ENCODE data around the gene CMC1. TPM values are rescaled to one million over a fixed set of nuclear protein-coding genes. Genes with fewer than 3 reads are reported as not detected.
A peak's percentile ranks its signal among the peaks of the same experiment; 100 is the strongest.

CMC1 gene
- total and polyA plus RNA-seq, 7 donors, result 14.4 to 73.4 (median 23.2) TPM

DNA sequence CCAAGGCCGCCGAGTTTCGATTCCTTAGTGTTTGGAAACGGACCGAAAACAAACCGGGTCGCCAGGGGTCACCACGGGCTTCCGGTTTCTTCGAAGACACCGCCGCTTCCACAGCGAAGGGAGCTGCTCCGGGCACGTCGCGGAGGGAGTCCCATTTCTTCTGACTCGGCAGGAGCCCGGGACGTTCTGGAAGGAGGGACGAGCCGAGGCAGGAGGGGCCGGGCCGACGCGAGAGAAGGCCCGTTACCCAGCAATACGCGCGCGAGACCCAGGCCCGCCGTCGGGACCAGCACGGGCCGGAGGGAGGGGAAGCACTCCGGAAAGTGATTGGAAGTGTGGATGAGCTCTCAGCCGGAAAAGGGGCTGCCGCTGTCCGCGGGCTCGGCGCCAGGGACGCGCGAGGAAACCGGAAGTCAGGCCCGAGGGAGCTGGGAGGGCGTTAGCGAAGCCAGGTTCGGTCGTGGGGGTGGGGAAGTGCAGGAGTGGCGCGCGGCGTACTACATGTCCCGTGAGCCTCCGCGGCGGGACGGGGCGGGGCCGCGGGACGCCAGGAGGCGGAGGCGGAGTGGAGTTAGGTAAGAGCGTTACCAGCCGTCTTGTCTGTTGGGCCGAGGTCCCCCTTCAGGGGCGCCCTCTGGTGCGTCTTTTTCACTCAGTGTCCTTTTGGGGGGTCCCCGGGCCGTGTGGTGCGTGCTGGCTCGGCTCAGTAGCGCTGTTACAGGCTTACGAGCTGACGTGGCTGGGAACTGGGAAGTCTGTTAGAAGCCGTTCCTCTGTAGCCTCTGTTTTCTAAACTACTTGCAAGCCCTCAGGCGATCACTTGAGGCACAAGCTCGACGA, 107.4 kb downstream of the CMC1 start, which contains the start of the genes AZI2 and ZCWPW2:
AZI2 (minus strand) TSS at position 196 of the 840 bp plus-strand sequence. CDS start 8,207 bp downstream, outside the sequence.
ZCWPW2 (plus strand) TSS at position 93 of the 840 bp plus-strand sequence. CDS start 64,348 bp downstream, outside the sequence.
- ATAC-seq, result peak; percentile 96 to 97 (median 97)
- DNase-seq, result peak; percentile 97 to 98
- WGBS, 3 donors, result 0 to 1% (median 1%) methylated on average over 73 to 83 of the region's 83 CpGs
- Histone ChIP-seq H3K4me1 (peaks cover 42% of the 10 kb centered on the region), H3K27me3 (ENCODE audit: insufficient read depth in 3 of 3, low read length in 2 of 3) (no peaks in the 10 kb centered on the region), H3K36me3 (ENCODE audit: insufficient read depth in 1 of 2, low read depth in 1 of 2) (peaks cover 0 to 4% of the 10 kb centered on the region in 2 donors), H3K4me3 (peak within 1 kb of the TSS; percentile 87), H3K9me3 (peaks cover 11% of the 10 kb centered on the region), H3K27ac (peak within 1 kb of the TSS; percentile 99)
- TF ChIP-seq CTCF (IDR thresholded peaks at IDR 0.05), result peak; percentile 11
- intact Hi-C loops (cut with DNase I), result no loop called here

GRCh38 chr3:28349469-28350000, 108.1 kb downstream of the CMC1 start:
- H3K36me3 ChIP-seq (ENCODE audit: insufficient read depth in 1 of 2, low read depth in 1 of 2), result peaks cover 0 to 4% of the 10 kb centered on the region in 2 donors
- H3K27me3 ChIP-seq (ENCODE audit: insufficient read depth in 3 of 3, low read length in 2 of 3), result no peaks in the 10 kb centered on the region
- intact Hi-C loops (cut with DNase I), result no loop called here
- no peak for TF ChIP-seq CTCF (IDR thresholded peaks at IDR 0.05)
- WGBS, 3 donors, result 13 to 17% (median 16%) methylated on average over 13 of the region's 13 CpGs
- peak overlapping the region; percentile 87 for H3K4me3 ChIP-seq
- ATAC-seq (peak in 2 of 4 donors; percentile 4 to 39), DNase-seq (peak in 1 of 2 donors; percentile 43)
- H3K9me3 ChIP-seq, result peaks cover 15% of the 10 kb centered on the region
- H3K4me1 ChIP-seq, result peaks cover 35% of the 10 kb centered on the region
- peak overlapping the region; percentile 99 for H3K27ac ChIP-seq

Other genes with a start within 250 kb of the CMC1 start
- gene ZCWPW2, start 107.1 kb downstream of the CMC1 start, total RNA-seq, result 1 to 10 TPM; 2.7 to 4.0 (median 3.2) TPM
- 1 to 10 TPM in 2 of 3 donors, under 1 TPM in 1; 0.74 to 2.0 (median 1.8) TPM for gene ZCWPW2, start 107.1 kb downstream of the CMC1 start, polyA plus RNA-seq
- gene AZI2, start 107.2 kb downstream of the CMC1 start, total RNA-seq, result 10 to 100 TPM; 32.0 to 63.8 (median 40.9) TPM
- 10 to 100 TPM; 26.3 to 40.2 (median 30.0) TPM for gene AZI2, start 107.2 kb downstream of the CMC1 start, polyA plus RNA-seq

Measured in psoas muscle (tissue), 8 donors.